OCI-LY1 (cell line): ENCODE results near the gene RPL18.

Source experiments
- H2AFZ ChIP-seq: fragments of 200-600 bp; sonication (generic), shearing (Covaris generic); 2 replicates; pipeline ENCODE4 v1.6.0; 2014; ENCODE audit warnings: antibody characterized with exemption, mild to moderate bottlenecking, low read length
- H3F3A ChIP-seq: fragments of 200-600 bp; sonication (generic), shearing (Covaris generic); 2 replicates; pipeline ENCODE4 v1.6.0; 2014; ENCODE audit warnings: mild to moderate bottlenecking, antibody characterized with exemption, low read length, moderate library complexity; ENCODE audit not compliant: insufficient read depth
- H3K27ac ChIP-seq: fragments of 200-600 bp; sonication (generic); 2 replicates; pipeline ENCODE4 v1.5.1; 2014; ENCODE audit warnings: low read length, mixed run types, mild to moderate bottlenecking, low read depth; ENCODE audit not compliant: poor library complexity, severe bottlenecking
- H3K27me3 ChIP-seq: fragments of 200-600 bp; sonication (generic); 2 replicates; pipeline ENCODE4 v1.6.0; 2014; ENCODE audit warnings: antibody characterized with exemption, mild to moderate bottlenecking, low read length, moderate library complexity; ENCODE audit not compliant: insufficient read depth
- H3K36me3 ChIP-seq: fragments of 200-600 bp; sonication (generic); 2 replicates; pipeline ENCODE4 v1.6.1; 2014; ENCODE audit warnings: mild to moderate bottlenecking, antibody characterized with exemption, low read length, moderate library complexity, mixed read lengths; ENCODE audit not compliant: insufficient read depth
- H3K4me1 ChIP-seq: fragments of 200-600 bp; sonication (generic); 2 replicates; pipeline ENCODE4 v1.5.1; 2014; ENCODE audit warnings: mild to moderate bottlenecking, low read length, moderate library complexity; ENCODE audit not compliant: insufficient read depth, severe bottlenecking
- H3K4me2 ChIP-seq: fragments of 200-600 bp; sonication (generic), shearing (Covaris generic); 2 replicates; pipeline ENCODE4 v1.6.1; 2014; ENCODE audit warnings: low read length
- H3K4me3 ChIP-seq: fragments of 200-600 bp; sonication (generic); 2 replicates; pipeline ENCODE4 v1.5.1; 2014; ENCODE audit warnings: low read length, low read depth, mild to moderate bottlenecking, mixed read lengths; ENCODE audit not compliant: poor library complexity, severe bottlenecking
- H3K79me2 ChIP-seq: fragments of 200-600 bp; shearing (Covaris generic); 2 replicates; pipeline ENCODE4 v1.6.1; 2016; ENCODE audit warnings: mixed run types, low read length, mixed read lengths; ENCODE audit not compliant: insufficient read depth
- H3K9ac ChIP-seq: fragments of 200-600 bp; sonication (generic), shearing (Covaris generic); 2 replicates; pipeline ENCODE4 v1.6.1; 2014; ENCODE audit warnings: mild to moderate bottlenecking, low read length, mixed read lengths
- H3K9me2 ChIP-seq: fragments of 200-600 bp; sonication (generic), shearing (Covaris generic); 2 replicates; pipeline ENCODE4 v1.6.1; 2014; ENCODE audit warnings: low read depth, mild to moderate bottlenecking, low read length, mixed read lengths
- H3K9me3 ChIP-seq: fragments of 200-600 bp; shearing (Covaris generic); 2 replicates; pipeline ENCODE4 v1.6.1; 2014; ENCODE audit warnings: low read length, mixed read lengths
- H4K20me1 ChIP-seq: fragments of 200-600 bp; sonication (generic), shearing (Covaris generic); 2 replicates; pipeline ENCODE4 v1.6.0; 2016; ENCODE audit warnings: mild to moderate bottlenecking, low read length; ENCODE audit not compliant: insufficient read depth
- CTCF ChIP-seq: fragments of 200-600 bp; sonication (generic), shearing (Covaris generic); IDR thresholded peaks from 2 replicates; pipeline ENCODE4 v1.5.1; 2017; ENCODE audit warnings: mild to moderate bottlenecking, antibody characterized with exemption, low read length, moderate library complexity, mixed read lengths
- EZH2 ChIP-seq: fragments of 200-600 bp; sonication (generic), shearing (Covaris generic); IDR thresholded peaks from 2 replicates; pipeline ENCODE4 v1.8.0; 2017; ENCODE audit warnings: borderline replicate concordance, mixed run types, mild to moderate bottlenecking, antibody characterized with exemption, low read length, moderate library complexity, mixed read lengths

Gene RPL18

GRCh38 chr19:48618916-48619691 lies at the start of gene RPL18, which contains the start of gene SPHK2:
TSS of gene RPL18 (minus strand) at chr19:48619178. CDS start at chr19:48619143, 35 bp downstream.
TSS of gene SPHK2 (plus strand) at chr19:48619506. CDS start at chr19:48620515, 1,009 bp downstream.
- Histone ChIP-seq H3K4me3 (peak within 1 kb of the TSS; percentile 95), H3K27ac (peak within 1 kb of the TSS; percentile 67), H3K9me2 (no peaks in the 10 kb centered on the region), H3K36me3 (peaks cover 40% of the 10 kb centered on the region), H3K9me3 (no peaks in the 10 kb centered on the region), H3K4me1 (peaks cover 61% of the 10 kb centered on the region), H3K9ac (peak within 1 kb of the TSS; percentile 99), H3F3A (no peaks in the 10 kb centered on the region), H3K27me3 (no peaks in the 10 kb centered on the region), H3K79me2 (peaks cover 20% of the 10 kb centered on the region), H3K4me2 (peak within 1 kb of the TSS; percentile 92), H4K20me1 (no peaks in the 10 kb centered on the region), H2AFZ (no peak within 1 kb of the TSS)
- TF ChIP-seq EZH2: no peak
- no peak for TF ChIP-seq CTCF

- H3K9ac ChIP-seq: no peak overlapping the region
- H3K27me3 ChIP-seq: no peaks in the 10 kb centered on the region
- H3K9me3 ChIP-seq: no peaks in the 10 kb centered on the region
- H3K79me2 ChIP-seq: no peaks in the 10 kb centered on the region
- no peaks in the 10 kb centered on the region for H3F3A ChIP-seq
- no peaks in the 10 kb centered on the region for H4K20me1 ChIP-seq
- no peaks in the 10 kb centered on the region for H3K36me3 ChIP-seq
- H3K4me3 ChIP-seq: no peak overlapping the region
- no peak overlapping the region for H2AFZ ChIP-seq
- no peak overlapping the region for H3K4me2 ChIP-seq
- H3K4me1 ChIP-seq: no peaks in the 10 kb centered on the region
- no peak overlapping the region for H3K27ac ChIP-seq
- TF ChIP-seq CTCF (no peak), EZH2 (no peak)
- H3K9me2 ChIP-seq: no peaks in the 10 kb centered on the region
Observed at GRCh38 chr19:48668761-48669160, 49.8 kb upstream of the RPL18 start.

GRCh38 chr19:48668332-48668731 lies 49.4 kb upstream of the RPL18 start:
- Histone ChIP-seq H3K27me3 (no peaks in the 10 kb centered on the region), H3K9me3 (no peaks in the 10 kb centered on the region), H4K20me1 (no peaks in the 10 kb centered on the region), H2AFZ (no peak overlapping the region), H3K36me3 (no peaks in the 10 kb centered on the region), H3K79me2 (no peaks in the 10 kb centered on the region), H3K4me1 (no peaks in the 10 kb centered on the region), H3K27ac (no peak overlapping the region), H3K9ac (no peak overlapping the region), H3F3A (no peaks in the 10 kb centered on the region), H3K4me2 (no peak overlapping the region), H3K9me2 (no peaks in the 10 kb centered on the region), H3K4me3 (no peak overlapping the region)
- TF ChIP-seq EZH2 (no peak), CTCF (no peak)
